Vagina (tissue), 2 donors: ENCODE results near the gene CYP4V2. TPM values are rescaled to one million over a fixed set of nuclear protein-coding genes. Genes with fewer than 3 reads are reported as not detected.

Experiments used
- DNase-seq, 2 donors: peaks; one replicate each; pipeline ENCODE4 v3.0.0-alpha.2; 2017; ENCODE audit errors: extremely low spot score in 2 of 2
- H3K27ac ChIP-seq: fragments of 200-600 bp; sonication (generic); one replicate; pipeline ENCODE4 v1.5.1; 2019
- H3K27me3 ChIP-seq: fragments of 200-600 bp; sonication (generic); one replicate; pipeline ENCODE4 v1.5.1; 2019
- H3K36me3 ChIP-seq, 2 donors: fragments of 200-600 bp; sonication (generic); one replicate each; pipeline ENCODE4 v1.5.1; 2017 to 2019
- H3K4me1 ChIP-seq: fragments of 200-600 bp; sonication (generic); one replicate; pipeline ENCODE4 v1.5.1; 2019
- H3K4me3 ChIP-seq, 2 donors: fragments of 200-600 bp; sonication (generic); 1 replicate in 1 of 2; 2 replicates in 1 of 2; pipeline ENCODE4 v1.5.1; 2016 to 2019
- H3K9me3 ChIP-seq: fragments of 200-600 bp; sonication (generic); one replicate; pipeline ENCODE4 v1.5.1; 2019
- POLR2A ChIP-seq, 2 donors: fragments of 450-650 bp; IDR thresholded peaks; one replicate each; pipeline ENCODE4 v1.6.1; 2017; ENCODE audit warnings: antibody characterized with exemption in 2 of 2, mild to moderate bottlenecking in 2 of 2, moderate library complexity in 2 of 2
- POLR2AphosphoS5 ChIP-seq, 2 donors: sonication (generic); formaldehyde crosslinking; IDR thresholded peaks; one replicate each; pipeline ENCODE4 v1.9.0; 2017; ENCODE audit warnings: antibody characterized with exemption in 2 of 2, mild to moderate bottlenecking in 2 of 2, low read depth in 1 of 2; ENCODE audit not compliant: insufficient read depth in 1 of 2
- intact Hi-C: fragments of 100-400 bp; cut with DNase I; formaldehyde crosslinking; loops from one replicate; pipeline ENCODE4 v1.15.1; 2023
- total RNA-seq: library from RNA; depleted of rRNA; stranded (reverse); fragments of >200 nt; gene quantifications from one replicate; pipeline ENCODE4 v1.2.3, GENCODE V29; 2016
- TF ChIP-seq, protein P1 (sequence below), 3 experiments: fragments of 450-650 bp in 2 of 3; fragments of 200-600 bp in 1 of 3; sonication (generic) in 1 of 3; IDR thresholded peaks; one replicate each; pipeline ENCODE4 v1.5.1; 2017 to 2019; ENCODE audit warnings: antibody characterized with exemption in 3 of 3, mild to moderate bottlenecking in 2 of 3, moderate library complexity in 2 of 3

CYP4V2 gene
- total RNA-seq, 1 donor from 2014 or later: 18.2 TPM

DNA sequence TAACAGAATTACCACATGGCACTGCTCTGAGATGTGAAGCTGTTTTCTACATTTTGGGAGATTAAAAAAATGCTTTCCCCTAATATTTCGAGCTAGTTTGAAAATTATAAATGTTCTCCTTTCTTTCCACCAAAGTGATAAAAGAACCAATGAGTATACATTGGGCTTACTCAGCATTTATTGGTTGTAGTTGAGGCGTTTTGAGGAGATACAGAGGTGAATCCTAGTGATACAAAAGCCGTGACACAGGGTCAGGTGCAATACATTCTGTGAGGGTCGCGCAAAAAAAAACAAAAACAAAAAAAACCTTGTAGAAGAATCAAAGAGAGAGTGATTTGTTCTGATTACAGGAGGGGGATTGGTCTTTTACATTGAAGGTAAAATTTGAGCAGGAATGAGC is 32.4 kb upstream of the CYP4V2 start:
- intact Hi-C loops: no loop called here
- H3K36me3 ChIP-seq: no peaks in the 10 kb centered on the region

DNA sequence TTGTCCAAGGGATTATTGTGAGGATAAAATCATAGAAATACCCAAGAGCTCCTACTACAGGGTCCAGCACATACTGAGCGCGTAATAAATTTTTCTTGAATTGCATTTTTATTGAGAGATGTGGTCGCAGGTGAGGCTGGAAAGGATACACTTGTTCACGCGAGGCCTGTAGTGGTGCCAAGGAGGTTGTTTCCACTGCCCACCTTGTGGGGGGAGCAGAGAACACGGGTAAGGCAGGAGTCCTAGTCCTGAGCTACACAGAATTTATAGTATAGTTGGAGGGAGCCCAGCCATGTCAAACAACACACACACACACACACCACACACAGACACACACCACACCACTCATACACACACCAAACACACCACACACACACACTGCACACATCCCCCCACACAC is 31.8 kb upstream of the CYP4V2 start:
- Histone ChIP-seq H3K27me3 (no peaks in the 10 kb centered on the region), H3K27ac (no peak overlapping the region), H3K9me3 (no peaks in the 10 kb centered on the region), H3K36me3 (no peaks in the 10 kb centered on the region), H3K4me1 (no peaks in the 10 kb centered on the region), H3K4me3 (no peak overlapping the region)
- TF ChIP-seq, protein P1, sequence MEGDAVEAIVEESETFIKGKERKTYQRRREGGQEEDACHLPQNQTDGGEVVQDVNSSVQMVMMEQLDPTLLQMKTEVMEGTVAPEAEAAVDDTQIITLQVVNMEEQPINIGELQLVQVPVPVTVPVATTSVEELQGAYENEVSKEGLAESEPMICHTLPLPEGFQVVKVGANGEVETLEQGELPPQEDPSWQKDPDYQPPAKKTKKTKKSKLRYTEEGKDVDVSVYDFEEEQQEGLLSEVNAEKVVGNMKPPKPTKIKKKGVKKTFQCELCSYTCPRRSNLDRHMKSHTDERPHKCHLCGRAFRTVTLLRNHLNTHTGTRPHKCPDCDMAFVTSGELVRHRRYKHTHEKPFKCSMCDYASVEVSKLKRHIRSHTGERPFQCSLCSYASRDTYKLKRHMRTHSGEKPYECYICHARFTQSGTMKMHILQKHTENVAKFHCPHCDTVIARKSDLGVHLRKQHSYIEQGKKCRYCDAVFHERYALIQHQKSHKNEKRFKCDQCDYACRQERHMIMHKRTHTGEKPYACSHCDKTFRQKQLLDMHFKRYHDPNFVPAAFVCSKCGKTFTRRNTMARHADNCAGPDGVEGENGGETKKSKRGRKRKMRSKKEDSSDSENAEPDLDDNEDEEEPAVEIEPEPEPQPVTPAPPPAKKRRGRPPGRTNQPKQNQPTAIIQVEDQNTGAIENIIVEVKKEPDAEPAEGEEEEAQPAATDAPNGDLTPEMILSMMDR (IDR thresholded peaks at IDR 0.05): no peak
- TF ChIP-seq POLR2AphosphoS5 (IDR thresholded peaks at IDR 0.05; ENCODE audit: insufficient read depth in 1 of 2, low read depth in 1 of 2) (no peak), POLR2A (IDR thresholded peaks at IDR 0.05) (no peak)
- intact Hi-C loops: no loop called here
- no peak for DNase-seq

More for the DNA sequence above, 32.4 kb upstream of the CYP4V2 start:
- Histone ChIP-seq H3K27ac (no peak overlapping the region), H3K9me3 (no peaks in the 10 kb centered on the region), H3K4me1 (no peaks in the 10 kb centered on the region), H3K4me3 (no peak overlapping the region), H3K27me3 (no peaks in the 10 kb centered on the region)
- TF ChIP-seq, protein P1 (IDR thresholded peaks at IDR 0.05): no peak
- no peak for TF ChIP-seq POLR2AphosphoS5 (IDR thresholded peaks at IDR 0.05; ENCODE audit: insufficient read depth in 1 of 2, low read depth in 1 of 2)
- TF ChIP-seq POLR2A (IDR thresholded peaks at IDR 0.05): no peak
- no peak for DNase-seq

DNA sequence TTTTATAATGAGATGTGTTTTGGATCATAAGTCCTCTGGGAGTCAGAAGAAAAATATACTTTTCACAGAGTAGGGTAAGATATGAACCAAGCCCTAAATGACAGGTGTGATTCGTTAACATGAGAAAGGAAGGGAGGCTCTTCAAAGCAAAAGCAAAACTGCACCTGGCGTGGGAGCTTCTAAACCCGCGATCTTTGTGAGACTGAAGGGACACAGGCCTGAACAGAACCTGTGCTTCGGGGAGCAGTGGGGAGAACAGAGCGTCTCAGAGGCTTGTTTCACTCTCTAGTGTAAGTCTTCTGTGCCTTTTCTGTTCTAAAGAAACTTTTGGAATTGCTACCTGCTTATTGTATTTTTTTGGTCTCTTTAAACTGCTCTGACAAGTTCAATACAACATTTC is 30.2 kb upstream of the CYP4V2 start:
- no peak for TF ChIP-seq POLR2AphosphoS5 (IDR thresholded peaks at IDR 0.05; ENCODE audit: insufficient read depth in 1 of 2, low read depth in 1 of 2)
- TF ChIP-seq, protein P1 (IDR thresholded peaks at IDR 0.05): no peak
- no peak for TF ChIP-seq POLR2A (IDR thresholded peaks at IDR 0.05)
- no peak overlapping the region for H3K4me3 ChIP-seq
- H3K4me1 ChIP-seq: no peaks in the 10 kb centered on the region
- H3K36me3 ChIP-seq: no peaks in the 10 kb centered on the region
- no peak for DNase-seq
- intact Hi-C loops: no loop called here
- H3K9me3 ChIP-seq: no peaks in the 10 kb centered on the region
- H3K27ac ChIP-seq: no peak overlapping the region
- H3K27me3 ChIP-seq: no peaks in the 10 kb centered on the region

DNA sequence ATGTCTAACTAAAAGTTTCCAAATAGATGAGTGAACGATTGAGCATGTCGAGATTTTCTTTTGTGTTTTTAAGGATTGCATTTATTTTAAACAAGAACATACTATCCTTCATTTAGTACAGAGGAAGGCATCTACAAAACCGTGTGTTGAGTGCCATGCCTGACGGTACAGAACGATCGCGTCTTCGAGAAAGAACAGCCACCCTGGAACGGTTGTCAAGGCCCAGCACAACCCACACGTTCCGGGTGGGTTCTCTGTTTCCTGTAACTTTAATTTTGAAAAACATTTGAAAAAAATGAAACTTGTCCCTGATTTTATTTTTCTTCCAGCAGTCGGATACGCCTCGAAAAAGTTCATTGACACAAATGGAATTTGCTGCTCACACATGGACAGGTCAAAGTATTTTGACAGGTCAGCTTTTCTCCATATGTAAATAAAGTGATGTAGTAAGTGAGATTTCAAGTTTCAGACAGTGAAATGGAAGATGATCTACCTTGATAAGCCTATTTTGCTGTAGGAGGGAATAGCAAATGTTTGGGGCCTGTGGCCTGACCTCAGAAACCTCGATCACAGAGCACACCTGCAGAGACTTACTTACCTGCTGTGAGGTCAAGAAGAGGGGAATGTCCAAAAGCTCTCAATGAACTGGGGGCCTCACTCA is 24.4 kb upstream of the CYP4V2 start:
- Histone ChIP-seq H3K9me3 (no peaks in the 10 kb centered on the region), H3K36me3 (no peaks in the 10 kb centered on the region), H3K27me3 (no peaks in the 10 kb centered on the region), H3K27ac (no peak overlapping the region), H3K4me1 (no peaks in the 10 kb centered on the region), H3K4me3 (no peak overlapping the region)
- intact Hi-C loops: no loop called here
- TF ChIP-seq POLR2A (IDR thresholded peaks at IDR 0.05): no peak
- TF ChIP-seq POLR2AphosphoS5 (IDR thresholded peaks at IDR 0.05; ENCODE audit: insufficient read depth in 1 of 2, low read depth in 1 of 2): no peak
- TF ChIP-seq, protein P1 (IDR thresholded peaks at IDR 0.05): no peak
- DNase-seq: no peak

DNA sequence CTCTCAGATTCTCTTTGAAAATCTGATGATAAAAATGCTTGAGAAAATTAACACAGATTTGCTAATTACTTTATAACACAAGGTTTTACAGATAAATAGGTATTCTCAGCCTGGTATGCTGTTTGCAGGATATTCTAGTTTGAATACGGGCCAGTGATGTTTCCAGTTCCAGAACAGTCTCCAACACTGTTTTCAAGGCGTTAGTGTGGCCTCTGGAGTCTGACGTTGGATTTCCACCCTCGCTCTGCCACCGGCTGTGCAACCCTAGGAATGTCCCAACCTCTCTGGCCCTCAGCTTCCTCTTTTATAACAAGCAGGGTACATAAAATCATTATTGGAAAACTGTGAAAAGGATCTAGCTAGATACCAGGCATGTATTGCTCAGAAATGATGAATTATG is 23.8 kb upstream of the CYP4V2 start:
- Histone ChIP-seq H3K36me3 (no peaks in the 10 kb centered on the region), H3K9me3 (no peaks in the 10 kb centered on the region), H3K27me3 (no peaks in the 10 kb centered on the region), H3K27ac (no peak overlapping the region), H3K4me3 (no peak overlapping the region), H3K4me1 (no peaks in the 10 kb centered on the region)
- TF ChIP-seq, protein P1 (IDR thresholded peaks at IDR 0.05): no peak
- TF ChIP-seq POLR2A (IDR thresholded peaks at IDR 0.05): no peak
- TF ChIP-seq POLR2AphosphoS5 (IDR thresholded peaks at IDR 0.05; ENCODE audit: insufficient read depth in 1 of 2, low read depth in 1 of 2): no peak
- intact Hi-C loops: no loop called here
- DNase-seq: no peak
